ENCODE results near the gene IRF7.
"Not testable (repeated sequence)": the region's sequence is repeated elsewhere in the genome, so short reads cannot be mapped to it uniquely, and the experiment has no call there.

The IRF7 gene

DNA sequence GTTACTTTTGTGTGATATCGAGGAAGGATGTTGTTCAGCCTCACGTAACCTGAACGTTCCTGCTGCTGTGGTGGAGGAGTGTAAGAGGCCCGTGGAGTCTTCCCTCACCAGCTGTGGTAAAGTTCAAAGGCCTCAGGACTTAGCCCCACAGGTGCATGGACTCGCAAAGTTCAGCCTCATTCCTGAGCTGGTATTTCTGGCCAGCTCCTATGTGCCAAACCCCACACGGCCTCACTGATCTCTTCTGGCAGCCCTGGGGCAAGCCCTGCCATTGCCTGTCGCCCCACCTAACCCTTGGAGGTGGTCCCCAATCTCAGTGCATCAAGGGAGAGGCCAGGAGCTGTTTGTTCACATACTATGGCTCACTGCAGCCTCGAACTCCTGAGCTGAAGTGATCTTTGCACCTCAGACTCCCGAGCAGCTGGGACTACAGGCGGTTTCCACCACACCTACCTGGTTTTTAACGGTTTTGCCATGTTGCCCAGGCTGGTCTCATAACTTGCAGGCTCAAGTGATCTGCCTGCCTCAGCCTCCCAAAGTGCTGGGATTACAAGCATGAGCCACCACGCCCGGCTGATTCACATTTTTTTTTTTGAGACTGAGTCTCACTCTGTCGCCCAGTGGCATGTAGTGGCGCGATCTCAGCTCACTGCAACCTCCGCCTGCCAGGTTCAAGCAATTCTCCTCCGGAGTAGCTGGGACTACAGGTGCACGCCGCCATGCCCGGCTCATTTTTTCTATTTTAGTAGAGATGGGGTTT lies 37.3 kb downstream of the IRF7 start:
- no peak for DNase-seq

DNA sequence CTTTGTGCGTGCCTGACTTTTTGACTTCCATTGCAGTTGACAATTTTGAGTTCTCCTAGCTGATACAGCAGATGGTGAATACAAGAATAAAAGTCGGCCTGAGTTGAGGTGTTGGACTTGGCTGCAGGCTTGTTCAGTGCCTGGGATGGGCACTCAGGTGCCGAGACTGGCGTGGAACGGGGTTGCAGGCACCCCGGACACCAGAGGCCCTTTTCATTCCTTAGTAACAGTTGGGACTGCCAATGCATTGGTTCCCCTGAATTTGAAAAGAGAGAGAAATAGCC lies 38.2 kb downstream of the IRF7 start:
- DNase-seq, result no peak

DNA sequence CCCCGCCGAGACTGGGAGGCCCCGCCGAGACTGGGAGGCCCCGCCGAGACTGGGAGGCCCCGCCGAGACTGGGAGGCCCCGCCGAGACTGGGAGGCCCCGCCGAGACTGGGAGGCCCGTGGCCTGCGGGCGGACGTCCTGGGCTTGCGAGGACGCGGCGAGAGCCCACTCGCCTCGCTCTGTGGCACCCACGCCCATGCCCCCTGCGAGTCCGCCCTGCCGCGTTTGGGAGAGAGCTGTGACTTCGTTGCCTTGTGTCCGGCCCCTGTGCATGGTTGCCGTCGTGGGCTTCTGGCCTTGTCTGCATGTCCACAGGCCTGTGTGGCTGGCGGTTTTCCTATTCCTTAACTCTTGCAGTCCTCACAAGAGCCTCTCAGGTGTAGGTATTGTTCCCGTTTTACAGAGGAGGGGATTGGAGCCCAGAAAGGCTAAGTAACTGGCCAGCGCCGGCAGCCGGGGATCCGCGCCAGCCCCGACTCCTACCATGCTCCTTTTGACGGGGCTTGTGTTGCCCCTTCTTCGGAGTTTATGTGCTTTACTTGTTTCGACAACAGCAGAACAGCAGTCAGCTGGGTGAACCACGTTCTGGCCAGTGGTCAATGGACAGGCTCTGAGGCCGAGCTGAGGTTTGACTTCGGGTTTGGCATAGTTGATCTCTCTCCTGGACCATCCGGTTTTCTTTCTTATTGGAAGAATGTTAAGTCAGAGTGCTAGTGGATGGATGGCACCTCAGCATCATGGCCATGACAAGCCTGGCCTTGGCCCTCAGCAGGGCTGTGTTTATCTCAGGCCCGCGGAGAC lies 38.7 kb downstream of the IRF7 start:
- no peak for DNase-seq

DNA sequence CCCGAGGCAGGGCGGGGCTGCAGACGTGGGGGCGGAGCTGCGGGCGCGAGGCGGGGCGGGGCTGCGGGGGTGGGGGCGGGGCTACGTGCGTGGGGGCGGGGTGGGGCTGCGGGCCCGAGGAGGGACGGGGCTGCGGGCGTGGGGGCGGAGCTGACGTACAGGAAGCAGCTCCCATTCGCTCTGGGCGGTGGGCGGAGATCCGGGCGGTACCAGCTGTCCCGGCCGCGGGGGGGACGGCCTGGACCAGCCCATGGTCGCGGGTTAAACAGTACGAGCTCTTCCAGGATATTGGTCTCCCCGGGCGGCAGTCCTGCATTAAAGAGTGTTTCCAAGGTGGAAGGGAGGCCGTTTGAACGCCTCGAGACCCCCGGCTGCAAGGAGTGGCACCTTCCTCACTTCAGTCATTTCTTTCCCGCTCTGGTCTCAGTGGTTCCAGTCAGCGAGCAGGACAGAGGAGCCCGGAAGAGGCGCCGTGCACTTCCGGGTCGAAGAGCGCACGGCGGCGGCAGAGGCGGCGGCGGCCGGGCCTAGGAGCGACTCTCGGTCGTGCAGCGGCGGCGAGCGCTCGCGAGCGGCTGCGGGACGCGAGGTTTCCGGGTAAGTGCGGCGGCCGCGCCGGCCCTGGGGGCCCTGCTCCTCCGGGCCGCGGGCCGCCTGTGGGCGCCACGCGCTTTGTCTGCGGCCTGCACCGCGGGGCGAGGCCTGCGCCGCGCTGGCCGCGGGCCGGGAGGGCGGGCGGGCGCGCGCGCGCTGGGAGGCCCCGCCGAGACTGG lies 39.6 kb downstream of the IRF7 start, which contains the start of gene PHRF1:
PHRF1 (plus strand) TSS at position 475 of the 773 bp plus-strand sequence. CDS start 5,043 bp downstream, outside the sequence.
- peak; percentile 87 for DNase-seq

DNA sequence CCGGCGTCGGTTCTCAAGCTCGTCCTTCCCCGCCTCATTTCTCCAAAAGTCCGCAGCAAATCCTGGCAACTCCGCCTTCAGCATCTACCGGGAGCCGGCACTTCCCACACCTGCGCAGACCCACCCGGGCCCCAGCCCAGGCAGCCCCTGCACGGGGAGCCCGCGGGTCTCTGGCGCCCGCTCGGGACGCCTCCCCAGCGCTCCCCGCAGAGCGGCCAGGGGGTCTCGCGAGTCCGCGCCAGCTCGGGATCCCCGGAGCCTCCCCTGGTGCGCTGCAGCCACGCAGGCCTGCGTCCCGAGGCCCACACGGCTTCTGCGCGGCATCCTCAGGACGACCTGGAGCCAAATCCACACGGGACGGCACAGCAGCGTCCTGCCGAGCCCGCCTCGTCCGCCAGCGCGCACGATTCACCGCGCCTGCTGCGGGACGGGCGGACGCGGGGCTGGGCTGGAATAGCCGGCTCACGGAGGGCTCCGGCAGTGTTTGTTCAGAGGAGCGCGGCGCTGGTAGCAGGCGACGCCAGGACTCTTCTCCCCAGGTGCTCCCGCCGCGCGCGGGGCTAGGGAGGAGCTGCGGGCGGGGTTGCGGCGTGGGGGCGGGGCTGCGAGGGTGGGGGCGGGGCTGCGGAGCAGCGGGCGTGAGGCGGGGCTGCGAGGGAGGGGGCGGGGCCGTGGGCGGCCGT lies 40.3 kb downstream of the IRF7 start:
- DNase-seq, result no peak

DNA sequence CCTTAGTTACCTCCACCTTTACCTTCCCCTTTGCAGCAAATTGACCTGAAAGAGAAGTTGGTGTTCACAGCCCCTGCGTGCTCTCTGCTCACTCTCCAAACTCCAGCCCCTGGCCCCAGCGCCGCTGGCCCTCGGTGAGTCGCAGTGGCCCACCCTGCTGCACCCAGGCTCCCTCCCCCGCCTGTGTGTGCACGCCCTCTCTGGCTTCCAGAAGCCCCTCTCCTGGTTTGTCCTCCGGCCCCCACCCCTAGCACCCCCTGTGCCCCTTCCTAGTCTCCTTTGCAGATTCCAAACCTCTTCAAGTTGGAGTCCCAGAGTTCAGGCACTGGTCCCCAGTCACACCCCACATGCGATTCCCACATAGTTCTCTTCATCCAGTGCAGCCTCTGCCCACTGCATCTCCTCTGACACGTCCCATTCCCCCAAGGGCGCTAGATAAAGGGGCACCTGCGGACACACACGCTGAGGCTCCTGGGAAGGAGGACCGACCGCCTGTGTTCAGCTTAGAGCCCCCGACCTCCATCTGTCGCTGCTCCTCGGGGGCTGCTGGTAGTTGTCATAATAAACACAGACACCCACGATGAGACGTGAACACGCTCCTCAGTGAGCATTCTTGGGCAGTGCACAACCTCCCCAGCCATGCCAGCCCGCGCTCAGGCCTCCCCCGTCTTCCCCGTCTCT lies 41.0 kb downstream of the IRF7 start:
- DNase-seq, result no peak

DNA sequence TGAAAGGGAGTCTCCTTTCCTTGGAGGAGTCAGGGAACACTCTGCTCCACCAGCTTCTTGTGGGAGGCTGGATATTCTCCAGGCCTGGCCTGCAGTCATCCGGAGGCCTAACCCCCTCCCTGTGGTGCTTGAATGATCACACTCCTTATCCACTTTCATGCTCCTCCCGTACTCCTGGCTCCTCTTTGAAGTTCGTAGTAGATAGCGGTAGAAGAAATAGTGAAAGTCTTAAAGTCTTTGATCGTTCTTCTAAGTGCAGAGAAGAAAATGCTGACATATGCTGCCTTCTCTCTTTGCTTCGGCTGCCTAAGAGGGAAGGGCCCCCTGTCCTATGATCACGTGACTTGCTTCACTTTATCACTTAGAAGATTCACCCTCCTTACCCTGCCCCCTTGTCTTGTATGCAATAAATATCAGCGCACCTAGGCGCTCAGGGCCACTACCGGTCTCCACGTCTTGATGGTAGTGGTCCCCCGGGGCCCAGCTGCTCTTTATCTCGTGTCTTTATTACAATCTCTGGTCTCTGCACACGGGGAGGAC lies 41.6 kb downstream of the IRF7 start:
- DNase-seq, result not testable (repeated sequence)

DNA sequence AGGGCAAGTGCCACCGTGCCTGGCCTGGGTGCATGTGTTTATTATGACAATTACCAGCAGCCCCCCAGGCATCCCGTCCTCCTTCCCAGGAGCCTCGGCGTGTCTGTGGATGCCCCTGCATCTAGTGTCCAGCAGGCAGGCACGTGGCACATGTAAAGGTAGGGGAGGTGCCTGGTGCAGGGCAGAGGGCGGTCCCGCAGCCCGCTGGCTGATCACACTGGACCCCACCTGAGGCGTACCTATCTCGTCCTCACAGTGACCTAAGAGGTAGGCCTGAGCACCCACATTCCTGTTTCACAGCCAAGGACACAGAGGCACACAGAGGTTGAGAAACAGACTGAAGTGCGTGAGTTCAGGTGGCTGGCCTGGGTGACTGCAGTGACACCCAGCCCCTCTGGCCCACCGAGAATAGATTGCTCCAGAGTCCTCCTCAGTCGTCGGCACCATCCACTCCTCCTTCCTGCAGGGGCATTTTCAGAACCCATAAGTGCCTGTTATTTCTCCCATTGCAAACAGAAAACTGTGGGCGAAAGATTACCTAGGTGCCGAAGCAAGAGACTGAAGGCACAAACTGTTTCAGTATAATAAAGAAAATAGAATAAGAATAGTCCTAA lies 42.5 kb downstream of the IRF7 start:
- no peak for DNase-seq

DNA sequence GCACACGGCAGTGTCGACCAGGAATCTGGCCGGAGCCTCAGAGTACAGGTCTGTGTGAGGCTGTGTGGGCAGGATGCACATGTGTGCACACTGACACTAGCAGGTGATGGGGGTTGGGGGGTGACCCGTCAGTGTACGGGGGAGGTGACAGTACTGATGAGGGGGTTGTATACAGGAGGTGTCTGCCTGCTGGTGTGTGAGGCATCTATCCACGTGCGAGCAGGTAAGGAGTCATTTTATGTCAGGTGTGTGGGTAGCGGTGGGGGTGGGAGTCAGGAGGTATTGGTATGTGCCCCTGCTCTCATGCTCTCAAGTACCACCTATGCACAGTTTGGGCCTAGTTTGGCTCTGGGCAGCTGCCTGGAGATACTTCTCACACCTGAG lies 44.0 kb downstream of the IRF7 start:
- no peak for DNase-seq

DNA sequence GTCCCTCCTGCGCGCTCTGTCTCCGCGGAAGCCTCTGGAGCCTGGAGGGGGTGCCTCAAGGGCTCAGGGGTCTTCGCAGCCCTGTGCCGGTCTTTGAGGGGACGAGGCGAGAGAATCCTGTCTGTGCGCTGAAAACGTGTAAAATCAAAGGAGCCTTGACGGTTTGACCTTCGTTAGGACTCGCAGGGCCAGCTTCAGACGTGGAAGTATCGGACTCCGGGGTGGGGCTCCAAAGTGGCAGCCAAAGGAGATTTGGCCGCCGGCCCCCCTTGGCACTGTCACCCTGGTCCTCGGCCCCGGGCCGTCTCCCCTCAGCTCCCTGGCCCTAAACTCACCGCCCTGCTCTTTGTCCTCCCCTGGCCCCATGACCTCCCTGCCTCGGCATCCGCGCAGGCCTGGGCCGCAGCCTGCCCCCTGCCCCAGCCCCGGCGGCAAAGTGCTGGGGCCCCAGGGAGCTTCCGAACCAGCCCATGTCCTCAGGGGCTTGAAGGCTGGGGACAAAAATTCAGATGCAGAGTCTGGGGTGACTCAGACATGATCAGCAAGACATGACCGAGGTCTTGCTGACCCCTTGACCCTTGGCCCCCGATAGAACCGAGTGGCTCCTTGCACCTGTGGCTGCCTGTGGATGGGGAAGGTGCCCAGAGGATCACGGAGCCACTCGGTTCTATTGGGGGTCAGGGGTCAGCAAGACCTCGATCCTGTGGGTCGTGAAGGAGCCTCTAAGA lies 46.4 kb downstream of the IRF7 start:
- no peak for DNase-seq

DNA sequence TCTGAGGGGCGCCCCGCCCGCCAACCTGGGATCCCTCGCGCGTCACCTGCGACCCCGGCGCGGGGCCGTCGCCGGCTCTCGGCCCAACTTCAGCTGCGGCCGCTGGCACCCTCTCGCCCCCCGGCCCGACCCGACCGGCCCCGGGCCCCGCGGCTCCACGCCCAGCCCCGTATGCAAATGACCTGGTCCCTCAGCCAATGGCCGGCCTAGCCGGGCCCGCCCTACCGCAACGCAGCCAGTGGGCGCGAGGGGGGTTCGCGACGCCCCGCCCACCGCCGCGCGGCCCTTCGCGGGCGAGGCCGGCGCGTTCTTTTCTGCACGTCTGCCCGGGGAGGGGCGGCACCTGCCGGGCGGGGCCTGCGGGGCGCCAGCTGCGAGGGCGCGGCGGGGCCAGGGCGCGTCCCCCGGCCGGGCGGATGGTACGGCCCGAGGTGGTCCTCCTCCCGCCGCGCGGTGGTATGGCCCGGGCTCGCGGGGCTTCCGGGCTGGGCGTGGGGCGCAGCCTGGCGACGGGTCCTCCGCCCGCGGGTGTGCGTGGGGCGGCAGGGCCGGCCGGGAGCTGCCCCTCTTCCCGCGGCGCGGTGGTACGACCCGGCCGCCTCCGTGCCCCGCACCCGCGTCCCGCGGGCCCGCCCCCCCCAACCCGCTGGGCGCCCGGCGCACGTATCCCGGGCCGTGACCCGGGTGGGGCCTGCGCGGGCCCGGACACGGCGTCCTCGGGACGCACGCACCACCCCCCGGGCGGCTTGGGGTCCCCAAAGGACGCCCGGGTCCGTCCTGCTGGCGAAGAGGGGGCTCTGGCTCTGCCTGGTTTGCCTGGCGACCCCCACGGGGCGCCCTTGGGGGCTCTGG lies 47.2 kb downstream of the IRF7 start:
- DNase-seq, result peak; percentile 88

DNA sequence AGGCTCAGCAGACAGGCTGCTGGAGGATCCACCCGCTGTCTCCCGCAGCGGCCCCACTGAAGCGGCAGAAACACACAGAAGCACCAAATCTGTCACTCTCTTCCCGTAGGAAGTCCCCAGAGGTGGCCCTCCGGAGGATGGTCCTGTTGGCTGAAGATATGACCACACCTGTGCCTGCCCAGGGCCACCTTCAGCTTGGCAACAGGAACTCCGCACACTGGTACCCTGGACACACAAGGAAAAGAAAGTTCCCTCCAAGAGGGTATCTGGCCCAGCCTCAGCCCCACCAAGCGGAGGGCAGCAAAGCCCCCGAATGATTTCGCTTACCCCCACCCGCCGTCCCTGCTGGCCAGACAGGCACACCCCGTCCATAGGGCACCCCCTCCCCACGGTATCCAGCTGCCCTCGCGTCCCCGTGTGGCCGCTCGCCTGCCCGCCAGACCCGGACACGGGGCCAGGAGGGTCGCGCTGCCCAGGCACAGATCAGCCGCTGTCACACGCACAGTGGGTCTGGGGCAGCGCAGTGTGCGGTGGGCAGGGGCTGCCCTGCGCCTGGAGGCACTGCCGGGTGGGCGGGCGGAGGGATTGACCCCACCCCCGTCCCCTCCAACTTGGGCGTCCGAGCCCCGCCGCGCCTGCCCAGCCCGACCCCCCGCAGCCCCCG lies 48.0 kb downstream of the IRF7 start:
- DNase-seq, result no peak

DNA sequence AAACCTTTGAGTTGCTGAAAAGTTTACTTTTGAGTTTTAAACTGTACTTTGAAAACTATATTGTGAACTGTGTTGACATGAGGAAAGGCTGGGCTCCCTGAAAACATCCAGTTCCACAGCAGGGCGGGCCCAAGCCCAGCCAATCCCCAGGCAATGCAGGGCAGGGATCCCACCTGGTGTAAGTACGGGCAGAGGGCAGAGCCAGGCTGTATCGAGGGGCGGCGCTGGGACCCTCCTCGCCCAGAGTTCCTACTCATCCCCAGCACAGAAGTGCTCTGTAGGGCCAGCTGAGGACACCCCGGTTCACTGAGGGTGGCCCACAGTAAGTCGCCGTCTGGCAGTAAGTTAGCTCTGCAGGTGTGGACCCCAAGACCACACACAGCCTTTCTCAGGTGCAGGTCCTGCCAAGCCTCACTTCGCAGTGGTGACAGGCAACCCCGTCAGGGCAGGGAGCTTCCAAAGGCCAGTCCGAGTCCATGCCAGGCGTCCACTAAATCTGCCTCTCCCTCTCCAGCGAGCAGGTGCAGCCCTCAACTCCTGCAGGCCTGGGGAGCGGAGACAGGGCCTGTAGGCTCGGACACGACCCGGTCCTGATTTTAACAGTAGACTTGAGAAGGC lies 48.6 kb downstream of the IRF7 start:
- no peak for DNase-seq

DNA sequence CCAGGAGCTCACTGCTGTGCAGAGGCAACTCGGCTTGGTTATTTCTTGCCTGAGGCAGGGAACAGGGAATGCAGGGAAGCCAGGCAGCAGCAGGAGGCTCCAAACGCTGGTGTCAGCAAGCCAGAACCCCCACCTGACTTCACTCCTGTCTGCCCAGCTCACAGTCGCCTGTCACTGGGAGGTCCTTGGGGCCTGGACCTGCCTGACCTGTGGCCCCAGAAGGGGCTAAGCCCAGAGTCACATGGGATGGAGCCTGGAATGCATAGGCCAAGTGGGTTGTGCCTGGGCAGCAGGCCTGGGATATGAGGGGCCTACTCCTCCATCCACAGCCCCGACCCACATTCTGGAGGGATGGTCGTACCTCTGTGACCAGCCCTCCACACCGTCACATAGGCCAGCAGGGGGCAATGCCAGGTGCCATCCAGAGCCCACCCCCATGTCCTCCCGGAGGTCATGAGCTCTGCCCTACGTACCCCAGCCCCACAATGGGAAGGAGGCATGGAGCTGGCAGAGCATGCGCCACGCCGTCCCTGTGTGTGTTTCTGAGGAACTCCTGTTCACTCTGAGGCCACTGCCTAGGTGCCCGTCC lies 49.7 kb downstream of the IRF7 start:
- no peak for DNase-seq

DNA sequence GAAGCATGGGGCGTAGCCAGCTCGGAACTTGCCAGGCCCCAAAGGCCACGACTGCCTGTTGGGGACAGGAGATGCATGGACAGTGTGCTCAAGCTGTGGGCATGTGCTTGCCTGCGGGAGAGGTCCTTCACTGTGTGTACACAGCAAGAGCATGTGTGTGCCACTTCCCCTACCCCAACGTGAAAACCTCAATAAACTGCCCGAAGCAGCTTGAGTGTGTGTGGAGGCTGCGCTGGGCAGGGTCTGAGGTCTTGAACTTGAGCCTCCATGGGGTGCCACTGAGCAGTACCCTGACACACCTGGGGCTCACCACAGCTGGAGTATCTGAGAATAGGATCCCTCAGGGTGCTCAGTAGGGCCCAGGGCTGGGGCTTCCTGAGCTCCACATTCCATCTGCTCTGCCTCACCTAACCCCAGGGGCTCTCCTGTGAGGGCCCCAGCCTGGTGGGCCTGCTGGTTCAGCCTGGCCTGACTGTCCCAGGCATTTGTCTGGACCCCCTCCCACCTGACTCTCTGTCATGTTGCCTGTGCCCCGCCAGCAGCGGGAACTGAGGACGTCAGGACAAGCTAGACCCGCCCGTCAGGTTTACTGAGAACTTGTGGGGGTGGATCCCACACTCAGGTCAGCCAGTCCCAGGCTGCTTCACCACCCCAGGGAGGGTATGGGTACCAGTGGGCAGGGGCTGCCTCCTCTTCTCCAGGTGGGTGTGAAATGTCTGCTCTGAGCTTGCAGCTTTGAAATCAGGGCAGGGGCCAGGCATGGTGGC lies 51.8 kb downstream of the IRF7 start:
- DNase-seq, result no peak

DNA sequence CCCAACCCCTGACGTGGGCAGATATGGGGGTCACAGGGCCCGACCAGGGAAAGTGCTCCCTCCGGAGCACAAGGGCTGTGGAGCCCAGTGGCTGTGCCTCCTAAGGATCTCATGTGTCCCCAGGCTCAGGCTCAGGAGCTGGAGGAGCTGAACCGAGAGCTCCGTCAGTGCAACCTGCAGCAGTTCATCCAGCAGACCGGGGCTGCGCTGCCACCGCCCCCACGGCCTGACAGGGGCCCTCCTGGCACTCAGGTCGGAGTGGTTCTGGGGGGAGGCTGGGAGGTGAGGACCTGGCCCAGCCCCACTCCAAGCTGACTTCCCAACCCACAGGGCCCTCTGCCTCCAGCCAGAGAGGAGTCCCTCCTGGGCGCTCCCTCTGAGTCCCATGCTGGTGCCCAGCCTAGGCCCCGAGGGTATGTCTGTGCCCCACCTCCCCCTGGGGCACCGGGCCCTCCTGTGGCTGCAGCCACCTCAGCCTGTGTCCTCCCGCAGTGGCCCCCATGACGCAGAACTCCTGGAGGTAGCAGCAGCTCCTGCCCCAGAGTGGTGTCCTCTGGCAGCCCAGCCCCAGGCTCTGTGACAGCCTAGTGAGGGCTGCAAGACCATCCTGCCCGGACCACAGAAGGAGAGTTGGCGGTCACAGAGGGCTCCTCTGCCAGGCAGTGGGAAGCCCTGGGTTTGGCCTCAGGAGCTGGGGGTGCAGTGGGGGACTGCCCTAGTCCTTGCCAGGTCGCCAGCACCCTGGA lies 52.5 kb downstream of the IRF7 start:
- DNase-seq, result no peak
